Activated CD8-positive, alpha-beta memory T cell treated with anti-CD3 and anti-CD28 coated beads, Interleukin-2, amount 50 U/mL, for 1 hour (primary cell): ENCODE measurements around the gene ANO6.
"Not testable (repeated sequence)": the region's sequence is repeated elsewhere in the genome, so short reads cannot be mapped to it uniquely, and the experiment has no call there.

ENCODE experiments used
- DNase-seq: peaks from one replicate; pipeline ENCODE4 v3.0.0-alpha.2; 2020; ENCODE audit errors: extremely low read depth

The ANO6 gene

DNA sequence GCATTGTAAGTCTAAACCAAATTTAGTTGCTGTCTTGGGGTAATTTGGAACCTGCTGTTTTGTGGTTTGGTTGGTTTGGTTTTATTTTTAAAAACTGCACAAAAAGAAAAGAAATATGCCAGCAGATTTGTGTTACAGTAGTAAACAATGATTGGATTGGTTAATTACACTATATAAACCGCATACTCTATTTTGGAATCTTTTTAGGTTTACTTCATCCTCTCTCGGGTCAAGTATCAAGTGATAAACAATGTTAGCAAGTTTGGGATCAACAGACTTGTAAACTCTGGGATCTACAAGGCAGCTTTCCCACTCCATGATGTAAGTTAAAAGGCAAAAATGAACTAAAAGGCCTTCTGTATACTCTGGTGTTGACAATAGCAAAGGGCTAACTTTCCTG lies 132.4 kb downstream of the ANO6 start:
- no peak for DNase-seq

DNA sequence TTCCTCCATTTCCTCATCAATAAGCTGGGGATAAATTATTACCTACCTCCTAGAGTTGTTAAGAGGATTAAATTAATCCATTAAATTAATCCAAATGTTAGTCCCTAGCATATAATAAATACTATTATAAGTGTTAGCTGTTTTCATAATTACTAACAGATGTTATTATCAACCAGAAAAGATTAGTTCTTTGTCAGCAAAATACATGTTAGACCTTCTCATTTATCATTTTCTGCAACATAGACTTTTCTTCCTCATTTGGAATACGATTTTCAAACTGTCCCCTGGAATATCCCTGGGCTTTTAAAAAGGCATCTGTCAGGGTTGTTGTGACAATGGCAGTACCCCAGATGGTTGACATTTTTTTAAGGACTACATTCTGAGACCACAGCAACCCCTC lies 133.1 kb downstream of the ANO6 start:
- no peak for DNase-seq

DNA sequence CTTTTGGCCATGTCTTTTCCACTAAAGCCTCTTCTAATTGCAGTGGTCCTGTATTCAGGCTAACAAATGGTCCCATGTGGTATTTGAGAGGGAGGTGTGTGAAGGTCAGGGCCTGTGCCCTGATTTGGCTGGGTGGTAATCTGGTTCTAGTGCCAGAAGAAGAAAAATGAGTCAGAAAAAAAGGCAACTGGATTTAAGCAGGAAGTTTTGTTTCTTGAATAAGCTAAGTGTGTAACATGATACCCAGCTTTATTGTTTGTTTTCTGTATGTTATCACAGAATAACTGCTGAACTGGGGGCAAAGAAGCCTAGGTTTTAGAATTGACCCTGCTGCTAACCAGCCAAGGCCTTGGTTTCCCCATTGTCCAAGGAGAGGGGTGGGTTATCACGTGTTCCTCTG lies 134.0 kb downstream of the ANO6 start:
- DNase-seq: no peak

GRCh38 chr12:45350861-45351260 lies 135.0 kb downstream of the ANO6 start:
- no peak for DNase-seq

DNA sequence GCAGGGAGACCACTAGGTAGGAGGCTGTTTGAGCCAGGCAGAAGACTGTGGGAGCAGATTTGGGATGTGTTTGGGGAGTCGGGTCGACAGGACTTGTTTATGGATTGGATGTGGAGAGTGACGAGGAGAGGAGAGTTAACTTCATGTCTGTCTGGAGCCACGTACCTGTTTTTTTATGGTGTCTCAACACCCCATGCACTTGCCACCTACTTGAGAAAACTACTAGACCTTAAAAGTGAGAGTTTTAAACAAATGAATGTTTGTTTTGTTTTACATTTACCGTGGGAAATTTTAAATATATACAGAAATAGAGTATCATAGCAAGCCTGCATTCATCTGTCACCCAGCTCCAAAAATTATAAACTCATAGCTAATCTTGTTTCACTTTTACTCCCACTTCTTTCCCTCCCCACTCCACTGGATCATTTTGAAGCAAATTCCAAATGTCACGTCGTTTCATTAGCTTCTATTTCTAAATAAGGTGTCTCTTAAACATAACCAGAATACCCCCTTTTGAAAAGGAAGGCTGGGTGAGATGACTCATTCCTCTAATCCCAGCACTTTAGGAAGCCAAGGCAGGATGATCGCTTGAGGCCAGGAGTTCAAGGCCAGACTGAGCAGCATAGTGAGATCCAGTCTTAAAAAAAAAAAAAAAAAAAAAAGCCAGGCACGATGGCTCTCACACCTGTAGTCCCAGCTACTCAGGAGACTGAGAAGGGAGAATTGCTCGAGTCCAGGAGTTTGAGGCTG lies 136.2 kb downstream of the ANO6 start:
- DNase-seq: no peak

DNA sequence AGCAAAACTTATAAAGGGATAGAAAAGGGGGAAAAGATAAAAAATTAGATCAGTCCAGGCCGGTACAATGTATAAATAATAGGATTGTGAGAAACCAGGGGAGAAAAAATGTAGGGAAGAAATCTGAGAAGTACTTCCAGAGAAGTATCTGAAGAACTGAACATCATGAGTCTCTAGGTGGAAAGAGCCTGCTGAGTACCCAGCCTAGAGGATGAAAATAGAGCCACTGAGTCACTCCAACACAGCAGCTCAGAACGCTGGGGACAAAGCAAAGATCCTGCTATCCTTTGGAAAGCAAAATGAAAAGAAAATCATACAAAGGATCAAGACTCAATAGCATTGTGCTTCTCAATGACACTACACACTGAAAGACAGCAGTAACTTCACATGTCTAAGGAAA lies 138.0 kb downstream of the ANO6 start:
- no peak for DNase-seq

DNA sequence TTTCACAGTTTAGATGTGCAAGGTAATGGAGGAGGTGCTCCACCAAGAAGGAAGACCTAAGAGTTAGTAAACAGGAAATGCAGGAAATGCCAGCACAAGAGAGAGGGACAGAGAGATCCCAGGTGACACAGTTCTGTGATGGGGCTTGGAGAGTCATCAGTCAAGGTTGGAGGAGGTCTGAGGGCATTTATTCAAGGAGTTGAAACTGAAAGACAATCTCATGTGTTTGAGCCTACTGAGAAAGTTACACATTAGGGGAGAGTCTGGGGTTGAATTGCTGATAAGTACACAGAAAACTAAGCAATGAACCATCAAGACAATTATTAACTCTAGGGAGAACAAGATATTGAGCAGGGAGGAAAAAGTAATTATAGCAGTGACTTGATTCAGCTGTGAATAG lies 138.5 kb downstream of the ANO6 start:
- DNase-seq: no peak

GRCh38 chr12:45355730-45356129 lies 139.8 kb downstream of the ANO6 start:
- no peak for DNase-seq

GRCh38 chr12:45356822-45357538 lies 141.1 kb downstream of the ANO6 start:
- no peak for DNase-seq

DNA sequence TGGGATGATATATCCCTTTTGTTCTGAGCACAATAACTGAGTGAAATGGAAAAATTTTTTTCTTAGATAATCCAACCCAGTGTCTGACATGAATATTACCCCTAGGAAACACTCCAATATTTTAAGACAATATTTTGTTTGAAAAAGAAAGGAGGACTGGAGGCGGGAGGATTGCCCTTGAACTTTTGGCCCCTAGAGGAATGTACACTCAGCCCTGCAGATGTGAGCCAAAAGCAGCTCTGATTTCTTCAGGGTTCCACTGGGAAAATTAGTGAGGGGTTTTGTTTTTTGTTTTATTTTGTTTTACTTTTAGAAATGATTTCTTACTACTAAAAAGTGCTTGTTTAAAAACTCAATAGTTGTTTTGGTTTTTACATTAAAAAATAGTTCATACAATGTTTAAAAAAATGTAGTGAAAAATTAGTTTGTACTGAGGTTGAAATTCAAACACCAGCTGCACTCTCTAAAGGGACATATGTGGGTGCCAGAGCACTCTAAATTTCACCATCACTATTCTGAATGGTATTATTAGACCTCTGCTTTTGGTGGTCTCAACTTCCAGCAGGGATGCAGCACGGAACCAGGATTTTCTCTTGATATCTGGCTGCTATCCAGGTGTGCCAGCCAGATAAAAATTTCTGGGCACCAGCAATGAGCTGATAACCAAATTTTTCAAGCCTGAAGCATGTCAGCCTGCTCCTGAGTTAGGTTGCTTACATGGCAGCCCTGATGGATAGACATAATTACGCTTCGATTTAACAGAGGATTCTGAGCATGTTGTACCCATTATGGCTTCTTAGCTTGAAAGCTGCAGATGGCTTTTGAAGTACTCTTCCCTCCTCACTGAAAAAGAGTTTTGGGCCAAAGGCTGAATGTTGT lies 141.9 kb downstream of the ANO6 start:
- DNase-seq: no peak

DNA sequence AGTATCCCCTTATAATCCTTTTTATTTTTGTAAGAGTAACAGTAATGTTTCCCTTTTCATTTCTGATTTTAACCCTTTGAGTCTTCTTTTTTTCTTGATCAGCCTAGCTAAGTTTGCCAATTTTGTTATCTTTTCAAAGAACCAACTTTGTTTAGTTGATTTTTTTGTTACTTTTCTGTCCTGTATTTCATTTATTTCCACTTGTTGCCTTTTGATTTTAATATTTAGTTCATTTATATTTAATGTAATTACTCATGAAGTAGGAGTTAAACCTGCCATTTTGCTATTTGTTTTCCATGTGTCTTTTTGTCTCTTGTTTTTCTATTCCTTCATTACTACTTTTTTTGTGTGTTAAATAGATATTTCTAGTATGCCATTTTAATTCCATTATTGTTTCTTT lies 146.4 kb downstream of the ANO6 start:
- DNase-seq: no peak

- DNase-seq: no peak
Measured at GRCh38 chr12:45363903-45364302, 148.0 kb downstream of the ANO6 start.

GRCh38 chr12:45368841-45369489 lies 153.1 kb downstream of the ANO6 start:
- no peak for DNase-seq

GRCh38 chr12:45377815-45378214 lies 161.9 kb downstream of the ANO6 start:
- DNase-seq: no peak

GRCh38 chr12:45379261-45379660 lies 163.4 kb downstream of the ANO6 start:
- DNase-seq: no peak

GRCh38 chr12:45381351-45381750 lies 165.5 kb downstream of the ANO6 start:
- DNase-seq: no peak

GRCh38 chr12:45388545-45388944 lies 172.7 kb downstream of the ANO6 start:
- no peak for DNase-seq

DNA sequence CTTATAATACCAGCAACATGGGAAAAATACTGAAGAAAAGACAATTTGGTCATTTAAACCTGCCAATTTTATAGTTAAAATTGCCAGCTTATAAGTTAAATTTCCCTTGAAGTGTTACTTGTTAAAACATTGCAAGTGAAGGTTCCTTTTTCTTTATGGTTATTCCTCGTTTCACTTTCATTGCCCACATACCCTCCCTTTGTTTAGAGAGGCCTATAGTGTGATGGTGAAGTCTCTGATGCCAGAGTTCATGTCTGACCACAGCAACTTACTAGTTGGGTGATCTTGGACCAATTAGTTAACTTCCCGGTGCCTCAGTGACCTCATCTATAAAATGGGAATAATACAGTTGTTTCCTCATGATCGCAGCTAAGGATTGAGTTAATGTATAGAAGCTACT lies 173.5 kb downstream of the ANO6 start:
- DNase-seq: no peak

DNA sequence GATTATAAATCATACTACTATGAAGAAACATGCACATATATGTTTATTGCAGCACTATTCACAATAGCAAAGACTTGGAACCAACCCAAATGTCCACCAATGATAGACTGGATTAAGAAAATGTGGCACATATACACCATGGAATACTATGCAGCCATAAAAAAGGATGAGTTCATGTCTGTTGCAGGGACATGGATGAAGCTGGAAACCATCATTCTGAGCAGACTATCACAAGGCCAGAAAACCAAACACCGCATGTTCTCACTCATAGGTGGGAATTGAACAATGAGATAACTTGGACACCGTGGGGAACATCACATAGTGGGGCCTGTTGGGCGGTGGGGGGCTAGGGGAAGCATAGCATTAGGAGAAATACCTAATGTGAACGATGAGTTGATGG lies 181.6 kb downstream of the ANO6 start:
- not testable (repeated sequence) for DNase-seq

GRCh38 chr12:45398552-45398951 lies 182.7 kb downstream of the ANO6 start:
- no peak for DNase-seq

- no peak for DNase-seq
Measured at GRCh38 chr12:45400991-45401390, 185.1 kb downstream of the ANO6 start.

GRCh38 chr12:45402288-45402687 lies 186.4 kb downstream of the ANO6 start:
- DNase-seq: no peak
